IPS-NIHi11 (cell line): ENCODE data around the gene CFB.
A peak's percentile ranks its signal among the peaks of the same experiment; 100 is the strongest.
"Not testable (repeated sequence)": the region's sequence is repeated elsewhere in the genome, so short reads cannot be mapped to it uniquely, and the experiment has no call there.

Experiments used
- DNase-seq: peaks from one replicate; pipeline ENCODE4 v3.0.0; 2012; ENCODE audit warnings: mixed read lengths, low spot score

The CFB gene

DNA sequence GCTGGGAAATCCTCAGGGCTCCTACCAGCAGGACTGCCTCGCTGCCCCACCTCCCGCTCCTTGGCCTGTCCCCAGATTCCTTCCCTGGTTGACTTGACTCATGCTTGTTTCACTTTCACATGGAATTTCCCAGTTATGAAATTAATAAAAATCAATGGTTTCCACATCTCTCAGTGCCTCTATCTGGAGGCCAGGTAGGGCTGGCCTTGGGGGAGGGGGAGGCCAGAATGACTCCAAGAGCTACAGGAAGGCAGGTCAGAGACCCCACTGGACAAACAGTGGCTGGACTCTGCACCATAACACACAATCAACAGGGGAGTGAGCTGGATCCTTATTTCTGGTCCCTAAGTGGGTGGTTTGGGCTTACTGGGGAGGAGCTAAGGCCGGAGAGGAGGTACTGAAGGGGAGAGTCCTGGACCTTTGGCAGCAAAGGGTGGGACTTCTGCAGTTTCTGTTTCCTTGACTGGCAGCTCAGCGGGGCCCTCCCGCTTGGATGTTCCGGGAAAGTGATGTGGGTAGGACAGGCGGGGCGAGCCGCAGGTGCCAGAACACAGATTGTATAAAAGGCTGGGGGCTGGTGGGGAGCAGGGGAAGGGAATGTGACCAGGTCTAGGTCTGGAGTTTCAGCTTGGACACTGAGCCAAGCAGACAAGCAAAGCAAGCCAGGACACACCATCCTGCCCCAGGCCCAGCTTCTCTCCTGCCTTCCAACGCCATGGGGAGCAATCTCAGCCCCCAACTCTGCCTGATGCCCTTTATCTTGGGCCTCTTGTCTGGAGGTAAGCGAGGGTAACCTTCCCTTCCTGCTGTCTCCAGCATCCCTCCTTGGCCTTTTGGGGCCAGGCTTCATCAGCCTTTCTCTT lies at the start of gene CFB:
TSS of gene CFB (plus strand) at position 589 of the 863 bp plus-strand sequence. CDS start at position 716, 127 bp downstream.
- DNase-seq = peak; percentile 77

DNA sequence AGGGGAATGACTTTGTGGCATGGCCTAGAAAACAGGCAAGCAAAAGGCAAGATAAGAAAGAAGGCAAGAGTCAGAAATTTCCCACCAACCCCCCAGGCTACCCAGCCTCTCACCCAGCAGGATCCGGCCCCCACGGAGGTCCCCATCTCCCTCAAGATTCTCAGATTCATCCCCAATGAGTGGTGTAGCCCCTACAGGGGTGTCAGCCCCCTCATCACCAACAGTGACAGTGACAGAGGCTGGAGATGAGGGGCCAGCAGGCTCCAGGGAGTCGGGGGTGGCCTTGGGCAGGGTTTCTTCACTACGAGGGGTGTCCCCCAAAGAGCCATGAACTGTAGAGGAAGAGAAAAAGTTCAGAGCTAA lies 49.4 kb upstream of the CFB start:
- DNase-seq = no peak

DNA sequence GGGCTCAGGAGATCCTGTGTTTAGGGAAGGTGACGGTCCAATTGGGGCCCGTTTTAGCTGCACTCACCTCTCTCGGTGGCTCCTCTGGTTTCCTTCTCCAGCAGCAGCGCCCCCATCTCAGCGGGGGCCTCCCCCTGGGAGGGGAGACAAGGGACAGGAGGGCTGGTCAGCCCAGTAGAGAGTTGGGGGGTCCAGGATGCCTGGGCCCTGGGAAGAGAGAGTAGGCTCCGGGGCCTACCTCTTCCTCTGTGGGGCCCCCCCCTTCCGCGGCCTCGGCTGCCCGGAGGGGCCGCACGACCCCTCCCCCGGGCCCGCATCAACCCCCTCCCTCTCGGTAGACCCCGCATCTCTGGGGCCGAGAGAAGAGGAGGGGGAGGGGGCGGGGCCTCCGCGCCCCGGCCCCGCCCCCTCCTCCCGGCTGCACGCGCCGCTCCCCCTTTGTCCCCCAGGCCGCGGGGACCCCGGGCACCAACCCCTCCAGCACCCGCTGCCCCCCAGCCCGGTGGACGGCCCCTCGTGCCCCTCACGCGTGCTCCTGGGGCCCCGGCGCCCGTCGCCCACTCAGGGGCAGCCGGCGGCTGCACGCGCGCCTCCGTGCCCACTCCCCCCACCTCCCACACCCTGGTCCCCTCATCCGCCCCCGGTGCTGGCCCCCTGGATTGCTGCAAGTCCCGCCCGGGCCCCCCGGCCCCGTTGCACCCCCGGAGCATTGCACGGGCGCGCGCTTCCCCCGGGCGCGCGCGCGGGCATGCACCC lies 48.9 kb upstream of the CFB start:
- DNase-seq = peak; percentile 82

DNA sequence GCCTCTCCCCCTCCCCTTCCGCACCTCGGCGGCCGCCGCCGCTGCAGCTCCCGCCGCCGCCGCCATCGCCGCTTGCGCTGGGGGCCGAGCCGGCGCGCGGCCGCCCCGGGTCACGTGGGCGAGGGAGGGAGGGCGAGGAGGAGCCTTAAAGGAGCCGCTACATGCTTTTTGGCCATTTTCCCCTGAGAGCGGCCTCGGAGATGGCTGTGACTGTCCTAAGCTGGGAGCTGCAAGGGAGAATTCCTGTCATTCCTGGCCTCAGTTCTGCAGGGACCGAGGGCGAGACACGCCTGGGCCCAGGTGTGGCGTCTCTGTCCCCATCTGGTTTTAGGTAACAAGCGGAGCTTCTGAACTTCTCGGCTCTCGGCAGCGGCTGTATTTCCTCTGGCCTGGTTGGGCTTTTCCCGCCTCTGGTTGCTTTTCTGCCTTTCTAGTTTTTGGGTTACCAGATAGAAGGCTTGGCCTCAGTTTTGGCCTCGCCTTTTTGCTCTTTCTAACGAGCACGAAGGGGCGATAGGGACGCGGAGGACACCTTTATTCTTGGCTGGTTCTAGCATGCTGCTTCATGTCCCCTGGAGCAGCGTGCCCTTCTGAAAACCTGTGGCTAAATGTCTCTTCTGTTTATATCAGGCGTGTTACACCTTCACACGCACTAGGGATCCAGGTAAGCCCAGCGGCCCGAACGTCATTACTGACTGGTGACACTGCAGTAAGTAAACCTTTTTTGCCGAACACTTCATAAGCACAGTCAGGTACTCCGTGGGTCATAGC lies 48.1 kb upstream of the CFB start, which contains the start of gene EHMT2:
TSS of gene EHMT2 (minus strand) at position 87 of the 771 bp plus-strand sequence. CDS start at position 66, 21 bp downstream.
- peak; percentile 86 for DNase-seq

GRCh38 chr6:31898383-31899011 lies 47.4 kb upstream of the CFB start:
- DNase-seq = no peak

DNA sequence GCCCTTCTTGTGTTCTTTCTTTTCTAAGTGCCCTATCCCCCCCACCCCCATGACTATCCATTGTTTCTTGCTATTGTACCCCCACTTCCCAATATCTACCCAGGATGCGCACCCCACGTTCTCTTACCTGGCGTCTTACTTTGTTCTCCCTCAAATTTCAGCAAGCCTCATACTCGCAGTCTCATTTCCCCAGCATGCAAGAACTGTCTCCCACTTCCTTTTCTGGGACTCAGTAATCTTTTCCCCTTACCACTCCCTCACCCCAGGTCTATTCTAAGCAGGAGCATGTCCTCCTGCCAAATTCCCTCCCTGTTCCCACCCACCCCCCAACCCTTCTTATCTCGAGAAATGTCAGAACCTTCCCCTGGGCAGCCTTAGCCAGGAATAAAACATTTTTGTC lies 46.7 kb upstream of the CFB start:
- no peak for DNase-seq

- DNase-seq = no peak
Observed at GRCh38 chr6:31899882-31900722, 45.8 kb upstream of the CFB start.

DNA sequence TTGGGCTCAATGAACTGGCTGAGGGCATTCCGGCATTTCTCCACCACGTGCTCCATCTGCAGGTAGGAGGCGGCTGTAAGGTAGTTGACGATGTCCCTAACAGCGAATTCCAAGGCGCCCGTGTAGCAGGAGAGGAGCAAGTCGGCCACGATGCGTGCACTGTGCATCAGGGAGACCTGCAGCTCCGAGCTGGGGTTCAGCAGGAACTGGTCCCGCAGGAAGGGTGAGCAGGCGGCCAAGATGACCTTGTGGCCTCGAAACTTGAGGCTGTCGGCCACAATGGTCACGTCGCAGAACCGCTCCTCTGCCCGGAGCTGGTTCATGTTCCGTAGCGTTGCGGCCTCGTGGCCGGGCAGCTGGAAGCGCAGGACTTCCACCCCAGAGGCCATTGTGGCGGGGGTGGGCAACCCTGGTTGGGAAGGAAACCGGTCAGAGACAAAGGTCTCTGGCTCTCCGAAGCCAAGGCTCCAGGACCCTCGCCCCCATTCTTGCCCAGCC lies 44.9 kb upstream of the CFB start:
- no peak for DNase-seq

DNA sequence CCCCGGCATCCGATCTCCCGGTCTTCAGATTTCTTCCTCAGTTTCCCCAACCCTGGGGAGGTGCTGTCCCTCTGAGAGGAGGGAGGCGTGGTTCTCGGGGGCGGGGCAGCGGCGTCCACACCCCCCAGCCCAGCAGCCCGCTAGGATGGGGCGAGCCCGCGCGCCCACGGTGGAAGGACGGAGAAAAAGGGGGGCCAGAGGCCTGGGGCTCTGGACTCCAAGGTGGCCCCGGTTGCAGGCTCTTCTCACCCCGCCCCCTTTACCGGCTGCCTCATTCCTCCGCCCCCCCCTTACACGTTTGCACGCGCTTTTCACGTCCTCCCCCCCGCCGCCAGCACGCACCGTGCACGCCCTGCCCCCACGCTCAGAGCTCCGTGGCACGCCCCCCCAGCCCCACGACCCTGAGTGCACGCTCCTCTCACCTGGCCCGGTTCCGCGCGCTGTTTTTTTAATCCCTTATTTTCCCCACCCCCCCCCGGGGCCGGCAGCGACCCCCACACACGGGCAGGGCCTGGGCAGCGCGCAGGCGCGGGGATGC lies 44.4 kb upstream of the CFB start:
- peak; percentile 42 for DNase-seq

DNA sequence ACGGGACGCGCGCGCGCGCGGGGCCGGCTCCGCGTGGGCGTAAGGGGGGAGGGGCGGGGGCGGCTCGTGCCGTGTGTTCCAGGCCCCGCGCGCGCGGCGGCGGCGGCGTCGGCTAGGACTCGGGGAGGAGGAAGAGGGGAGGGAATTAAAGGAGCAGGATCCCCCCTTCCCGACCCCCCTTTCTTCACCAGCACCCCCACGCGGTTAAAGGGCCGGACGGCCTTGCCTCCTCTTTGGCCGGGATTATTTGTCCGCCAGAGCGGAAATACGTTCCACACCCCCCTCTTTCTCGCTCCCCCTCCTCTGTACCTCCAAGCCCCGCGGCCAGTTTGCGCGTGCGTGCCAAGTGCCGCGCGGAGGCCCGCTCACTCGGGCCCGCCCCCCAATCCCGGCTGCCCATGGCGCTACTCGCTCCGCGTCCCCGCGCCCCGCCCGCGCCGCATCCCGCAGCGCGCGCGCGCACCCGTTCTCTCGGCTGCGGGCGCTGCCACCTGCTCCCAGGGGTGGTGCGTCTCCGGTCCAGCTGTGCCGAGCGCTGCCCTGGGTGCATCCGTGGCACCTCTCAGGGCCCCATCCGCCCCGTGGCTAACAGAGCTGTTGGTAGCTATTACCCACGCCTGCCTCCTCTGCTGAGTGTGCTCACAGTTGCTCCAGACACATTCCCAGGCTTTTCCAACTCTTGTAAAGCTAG lies 43.8 kb upstream of the CFB start, which contains the start of gene ZBTB12:
TSS of gene ZBTB12 (minus strand) at position 134 of the 691 bp plus-strand sequence. CDS start 781 bp downstream, outside the sequence.
- peak; percentile 96 for DNase-seq

DNA sequence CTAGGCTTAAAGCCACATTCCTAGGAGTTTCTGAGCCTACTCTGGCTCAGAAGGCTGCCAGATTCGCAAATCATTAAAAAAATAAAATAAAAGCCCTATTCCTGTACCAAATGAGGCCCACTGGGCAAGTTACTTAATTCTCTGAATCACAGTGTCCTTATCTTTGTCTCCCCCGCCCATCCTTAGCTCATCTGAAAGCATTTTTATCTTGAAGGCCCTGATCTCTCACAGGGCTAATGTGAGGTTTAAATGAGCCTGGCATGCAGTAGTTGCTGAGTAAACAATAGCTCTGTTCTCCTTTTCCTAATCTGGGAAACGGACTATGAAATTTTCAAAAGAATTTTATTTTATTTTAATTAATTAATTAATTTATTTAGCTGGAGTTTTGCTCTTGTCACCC lies 41.9 kb upstream of the CFB start:
- no peak for DNase-seq

DNA sequence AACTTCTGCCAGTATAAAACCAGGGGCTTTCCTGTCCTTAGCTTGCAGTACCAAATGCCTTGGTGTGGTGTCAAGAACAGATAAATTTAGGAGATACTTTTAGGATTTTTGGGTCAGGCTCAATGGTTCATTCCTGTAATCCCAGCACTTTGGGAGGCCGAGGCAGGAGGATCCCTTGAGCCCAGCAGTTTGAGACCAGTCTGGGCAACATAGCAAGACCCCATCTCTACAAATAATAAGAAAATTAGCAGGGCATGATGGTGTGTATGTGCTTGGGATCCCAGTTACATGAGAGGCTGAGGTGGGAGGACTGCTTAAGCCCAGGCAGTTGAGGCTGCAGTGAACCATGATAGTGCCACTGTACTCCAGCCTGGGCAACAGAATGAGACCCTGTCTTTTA lies 40.9 kb upstream of the CFB start:
- DNase-seq = no peak

DNA sequence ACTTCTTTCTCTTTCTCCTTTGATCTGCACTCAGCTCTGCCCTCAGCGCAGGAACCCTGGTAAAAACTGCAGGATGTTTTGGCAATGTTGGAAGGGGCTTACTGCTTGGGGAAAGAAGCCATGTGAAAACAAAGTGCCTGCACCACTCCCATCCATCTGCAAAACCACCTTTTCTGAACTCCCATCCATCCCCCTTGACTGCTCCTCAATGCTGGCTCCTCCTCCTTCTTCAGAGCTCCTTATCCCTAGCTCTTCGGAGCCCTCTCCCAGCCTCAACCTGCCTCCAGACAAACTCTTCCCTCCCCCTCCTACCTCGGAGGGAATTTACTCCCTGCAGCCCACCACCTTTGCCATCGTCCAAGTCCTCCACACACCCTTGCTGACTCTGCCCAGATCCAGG lies 39.8 kb upstream of the CFB start:
- DNase-seq = peak; percentile 53

DNA sequence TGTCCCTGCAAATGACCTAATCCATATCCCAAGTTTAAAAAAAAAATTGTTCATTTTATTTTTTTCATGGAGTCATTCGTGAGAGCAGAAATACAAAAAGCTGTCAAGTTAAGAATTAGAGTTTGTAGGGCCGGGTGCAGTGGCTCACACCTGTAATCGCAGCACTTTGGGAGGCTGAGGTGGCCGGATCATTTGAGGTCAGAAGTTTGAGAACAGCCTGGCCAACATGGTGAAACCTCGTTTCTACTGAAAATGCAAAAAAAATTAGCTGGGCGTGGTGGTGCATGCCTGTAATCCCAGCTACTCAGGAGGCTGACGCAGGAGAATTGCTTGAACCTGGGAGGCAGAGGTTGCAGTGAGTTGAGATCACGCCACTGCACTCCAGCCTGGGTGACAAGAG lies 39.2 kb upstream of the CFB start:
- not testable (repeated sequence) for DNase-seq

DNA sequence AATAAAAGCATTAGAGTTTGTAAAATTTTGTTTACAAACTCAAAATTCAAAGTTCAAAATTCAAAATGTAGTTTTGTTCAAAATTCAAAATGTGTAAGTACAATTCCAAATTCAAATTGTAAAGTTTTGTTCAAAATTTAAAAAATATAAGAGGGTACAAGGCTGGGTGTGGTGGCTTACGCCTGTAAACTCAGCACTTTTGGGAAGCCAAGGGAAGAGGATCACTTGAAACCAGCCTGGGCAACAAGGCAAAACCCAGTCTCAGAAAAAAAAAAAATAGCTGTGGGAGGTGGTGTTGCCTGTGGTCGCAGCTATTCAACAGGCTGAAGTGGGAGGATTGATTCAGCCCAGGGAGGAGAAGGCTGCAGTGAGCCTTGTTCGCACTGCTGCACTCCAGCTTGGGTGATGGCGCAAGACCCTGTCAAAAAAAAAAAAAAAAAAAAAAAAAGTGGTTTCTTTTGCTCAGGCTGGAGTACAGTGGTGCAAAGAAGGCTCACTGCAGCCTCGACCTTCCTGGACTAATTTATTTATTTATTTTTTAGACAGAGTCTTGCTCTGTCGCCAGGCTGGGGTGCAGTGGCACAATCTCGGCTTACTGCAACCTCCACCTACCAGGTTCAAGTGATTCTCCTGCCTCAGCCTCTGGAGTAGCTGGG lies 38.6 kb upstream of the CFB start:
- no peak for DNase-seq

DNA sequence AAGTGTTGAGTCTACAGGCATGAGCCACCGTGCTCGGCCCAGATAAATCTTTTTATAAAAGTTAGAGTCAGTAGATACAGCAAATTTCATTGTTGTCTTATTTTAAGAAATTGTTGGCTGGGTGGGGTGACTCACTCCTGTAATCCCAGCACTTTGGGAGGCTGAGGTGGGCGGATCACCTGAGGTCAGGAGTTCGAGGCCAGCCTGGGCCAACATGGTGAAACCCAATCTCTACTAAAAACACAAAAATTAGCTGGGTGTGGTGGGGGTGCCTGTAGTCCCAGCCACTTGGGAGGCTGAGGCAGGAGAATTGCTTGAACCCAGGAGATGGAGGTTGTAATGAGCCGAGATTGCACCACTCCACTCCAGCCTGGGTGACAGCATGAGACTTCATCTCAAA lies 37.6 kb upstream of the CFB start:
- DNase-seq = not testable (repeated sequence)

GRCh38 chr6:31908791-31909190 lies 37.1 kb upstream of the CFB start:
- no peak for DNase-seq

DNA sequence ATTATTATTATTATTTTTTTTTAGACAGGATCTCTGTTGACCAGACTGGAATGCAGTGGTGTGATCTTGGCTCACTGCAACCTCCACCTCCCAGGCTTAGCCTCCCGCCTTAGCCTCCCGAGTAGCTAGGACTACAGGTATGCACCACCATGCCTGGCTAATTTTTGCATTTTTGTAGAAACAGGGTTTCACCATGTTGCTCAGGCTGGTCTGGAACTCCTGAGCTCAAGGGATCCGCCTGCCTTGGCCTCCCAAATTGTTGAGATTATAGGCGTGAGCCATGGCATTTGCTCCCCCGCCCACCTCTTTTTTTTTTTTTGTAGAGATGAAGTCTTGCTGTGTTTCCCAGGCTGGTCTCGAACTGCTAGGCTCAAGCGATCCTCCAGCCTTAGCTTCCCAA lies 36.6 kb upstream of the CFB start:
- DNase-seq = not testable (repeated sequence)
